Measurements from ENCODE around the gene COX5B.
"Not testable (repeated sequence)": the region's sequence is repeated elsewhere in the genome, so short reads cannot be mapped to it uniquely, and the experiment has no call there.

- TF ChIP-seq CTCF (conservative IDR thresholded peaks at IDR 0.05; ENCODE audit: low read length); EZH2phosphoT487 (IDR thresholded peaks at IDR 0.05; ENCODE audit: borderline replicate concordance): not testable (repeated sequence)
Observed at GRCh38 chr2:97620492-97620891, 25.4 kb upstream of the COX5B start.

All from Loucy (cell line).